Heart left ventricle (tissue), 16 donors: ENCODE measurements around the gene MSI2. TPM values are rescaled to one million over a fixed set of nuclear protein-coding genes. Genes with fewer than 3 reads are reported as not detected.

Source experiments
- ATAC-seq, 4 donors: fragments of 200-7000 bp; cut with Tn5 transposase; one replicate each; pipeline ENCODE4 v1.9.1; 2020 to 2022; ENCODE audit warnings: moderate library complexity in 4 of 4, mild to moderate bottlenecking in 3 of 4, moderate number of reproducible peaks in 1 of 4
- DNase-seq, 5 donors: peaks; one replicate each; pipeline ENCODE4 v3.0.0-alpha.2; 2020
- H3K27ac ChIP-seq, 12 donors: fragments of 200-600 bp; sonication (generic) in 4 of 12; one replicate each; pipeline versions ENCODE4 v1.5.0 to v1.8.0; 2016 to 2022; ENCODE audit warnings: mild to moderate bottlenecking in 2 of 12
- H3K27me3 ChIP-seq, 9 donors: fragments of 200-600 bp; sonication (generic) in 2 of 9; one replicate each; pipeline versions ENCODE4 v1.5.1 to v1.8.0; 2016 to 2022; ENCODE audit warnings: mild to moderate bottlenecking in 3 of 9
- H3K36me3 ChIP-seq, 9 donors: fragments of 200-600 bp; sonication (generic) in 2 of 9; one replicate each; pipeline versions ENCODE4 v1.5.0 to v1.8.0; 2018 to 2022; ENCODE audit warnings: mild to moderate bottlenecking in 2 of 9
- H3K4me1 ChIP-seq, 12 donors: fragments of 200-600 bp; sonication (generic) in 4 of 12; one replicate each; pipeline versions ENCODE4 v1.5.0 to v1.8.0; 2016 to 2022; ENCODE audit warnings: mild to moderate bottlenecking in 3 of 12
- H3K4me3 ChIP-seq, 12 donors: fragments of 200-600 bp; sonication (generic) in 4 of 12; one replicate each; pipeline versions ENCODE4 v1.5.0 to v1.8.0; 2017 to 2022; ENCODE audit warnings: mild to moderate bottlenecking in 9 of 12, moderate library complexity in 4 of 12
- H3K9me3 ChIP-seq, 12 donors: fragments of 200-600 bp; sonication (generic) in 4 of 12; one replicate each; pipeline versions ENCODE4 v1.5.0 to v1.8.0; 2016 to 2022; ENCODE audit warnings: mild to moderate bottlenecking in 1 of 12
- POLR2A ChIP-seq, 2 donors: fragments of 450-650 bp; IDR thresholded peaks; one replicate each; pipeline ENCODE4 v1.6.1; 2017; ENCODE audit warnings: antibody characterized with exemption in 2 of 2, mild to moderate bottlenecking in 2 of 2, moderate library complexity in 2 of 2
- WGBS, 4 donors: extraction: QIAGEN DNeasy Blood & Tissue Kit in 2 of 4; methylation state at CpG; one replicate each; pipeline versions ENCODE4 v1.1.5 to v1.1.7; 2013 to 2018; 5-methylcytosine and 5-hydroxymethylcytosine counted together
- intact Hi-C, 10 donors: fragments of 100-400 bp; cut with DNase I; formaldehyde crosslinking; loops; one replicate each; pipeline versions ENCODE4 v1.11.1 to v1.14.2; 2022
- polyA plus RNA-seq, 2 donors: library from polyadenylated mRNA; stranded (reverse); fragments of 200-250 nt; gene quantifications; one replicate each; pipeline ENCODE4 v1.2.3, GENCODE V29; 2013
- total RNA-seq, 9 donors: library from RNA; depleted of rRNA in 2 of 9; stranded (reverse); fragments of >200 nt in 2 of 9; fragmentation: NEBNext Ultra II Directional in 3 of 9; extraction: Animal tissue kit (Norgen Biotek cat#: 25700) in 3 of 9; gene quantifications; one replicate each; pipeline versions ENCODE4 v1.1.0 to v1.2.4, GENCODE V29; 2016 to 2023
- TF ChIP-seq, protein P1 (sequence below), 12 donors: fragments of 200-600 bp; sonication (generic) in 4 of 12; IDR thresholded peaks; one replicate each; pipeline versions ENCODE4 v1.5.0 to v1.8.0; 2018 to 2022; ENCODE audit warnings: antibody characterized with exemption in 12 of 12, mild to moderate bottlenecking in 5 of 12
- donor health status: ischemic (EF 13 %, LVEDD 7.1; RV severe dilation, severe dysfunction).
- donor health status: healthy with polysubstance abuse.
- donor health status: DM: no; HTN: yes; CAD: no.
- donor health status: DM: no; HTN: no; CAD: no.
- donor health status: ischemic (EF 25% LVEDD 6.9; RV normal size, moderate dysfunction).
- donor health status: ischemic (EF 25% LVEDD 5.7; RV mildly dilated, moderate dysfunction).
- donor health status: healthy.
- donor health status: DM: yes; HTN: yes; CAD: no.
- donor health status: ischemic (EF 35%, LVEDD 5.7; RV mildly dilated, moderate dysfunction).
- donor health status: nonischemic (EF 11% LVEDD 7.7; RV severe dilation, severe dysfunction).
- donor health status: DM: yes; HTN: yes; CAD: no.
- donor health status: PGD.
- donor health status: ischemic (EF 29% LVEDD 5.4; RV normal size, mild dysfunction).
- donor health status: nonischemic (EF 23%, LVEDD 6.1; RV moderate dilation, normal function).

Gene MSI2
- total and polyA plus RNA-seq, 11 donors: 35.9 to 120 (median 104) TPM

GRCh38 chr17:57633236-57633635, 376.9 kb downstream of the MSI2 start:
- no peaks in the 10 kb centered on the region for H3K27me3 ChIP-seq
- H3K36me3 ChIP-seq: peaks cover 0 to 22% (median 0%) of the 10 kb centered on the region in 9 donors
- no peaks in the 10 kb centered on the region for H3K4me1 ChIP-seq
- H3K9me3 ChIP-seq: no peaks in the 10 kb centered on the region
- intact Hi-C loops: no loop called here
- DNase-seq: no peak
- no peak overlapping the region for H3K27ac ChIP-seq
- TF ChIP-seq, protein P1, sequence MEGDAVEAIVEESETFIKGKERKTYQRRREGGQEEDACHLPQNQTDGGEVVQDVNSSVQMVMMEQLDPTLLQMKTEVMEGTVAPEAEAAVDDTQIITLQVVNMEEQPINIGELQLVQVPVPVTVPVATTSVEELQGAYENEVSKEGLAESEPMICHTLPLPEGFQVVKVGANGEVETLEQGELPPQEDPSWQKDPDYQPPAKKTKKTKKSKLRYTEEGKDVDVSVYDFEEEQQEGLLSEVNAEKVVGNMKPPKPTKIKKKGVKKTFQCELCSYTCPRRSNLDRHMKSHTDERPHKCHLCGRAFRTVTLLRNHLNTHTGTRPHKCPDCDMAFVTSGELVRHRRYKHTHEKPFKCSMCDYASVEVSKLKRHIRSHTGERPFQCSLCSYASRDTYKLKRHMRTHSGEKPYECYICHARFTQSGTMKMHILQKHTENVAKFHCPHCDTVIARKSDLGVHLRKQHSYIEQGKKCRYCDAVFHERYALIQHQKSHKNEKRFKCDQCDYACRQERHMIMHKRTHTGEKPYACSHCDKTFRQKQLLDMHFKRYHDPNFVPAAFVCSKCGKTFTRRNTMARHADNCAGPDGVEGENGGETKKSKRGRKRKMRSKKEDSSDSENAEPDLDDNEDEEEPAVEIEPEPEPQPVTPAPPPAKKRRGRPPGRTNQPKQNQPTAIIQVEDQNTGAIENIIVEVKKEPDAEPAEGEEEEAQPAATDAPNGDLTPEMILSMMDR (IDR thresholded peaks at IDR 0.05): no peak
- TF ChIP-seq POLR2A (IDR thresholded peaks at IDR 0.05): no peak
- H3K4me3 ChIP-seq: no peak overlapping the region
- ATAC-seq: no peak
- 87 to 98% (median 94%) methylated on average over 14 of the region's 14 CpGs for WGBS, 4 donors

- ATAC-seq (no peak), DNase-seq (no peak)
- no peaks in the 10 kb centered on the region for H3K27me3 ChIP-seq
- no peaks in the 10 kb centered on the region for H3K4me1 ChIP-seq
- H3K36me3 ChIP-seq: peaks cover 0 to 12% (median 3%) of the 10 kb centered on the region in 9 donors
- H3K9me3 ChIP-seq: no peaks in the 10 kb centered on the region
- H3K27ac ChIP-seq: no peak overlapping the region
- TF ChIP-seq POLR2A (IDR thresholded peaks at IDR 0.05): no peak
- TF ChIP-seq, protein P1 (IDR thresholded peaks at IDR 0.05): no peak
- H3K4me3 ChIP-seq: no peak overlapping the region
- intact Hi-C loops: no loop called here
- 90 to 97% (median 92%) methylated on average over 4 of the region's 4 CpGs for WGBS, 4 donors
Observed at GRCh38 chr17:57634713-57635465, 378.6 kb downstream of the MSI2 start.

DNA sequence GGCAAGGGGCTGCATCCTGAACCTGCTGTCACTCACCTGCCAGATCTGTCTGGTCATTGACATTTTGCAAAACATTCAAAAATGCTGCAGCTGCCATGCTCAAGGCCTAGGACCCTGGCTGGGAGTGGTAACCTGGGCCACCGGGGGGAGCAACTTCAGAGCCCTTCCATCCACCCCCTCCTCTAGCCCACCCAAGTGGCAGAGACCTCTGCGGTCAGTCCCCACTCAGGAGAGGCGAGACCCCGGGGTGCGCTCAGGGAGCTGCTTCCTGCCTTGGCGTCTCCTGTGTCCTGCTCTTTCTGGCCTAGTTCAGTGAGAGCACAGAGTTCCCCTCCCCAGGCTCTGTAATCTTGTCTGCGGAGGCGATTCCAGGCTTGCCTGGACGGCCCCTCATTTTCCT, 380.0 kb downstream of the MSI2 start:
- Histone ChIP-seq H3K27me3 (no peaks in the 10 kb centered on the region), H3K4me1 (no peaks in the 10 kb centered on the region), H3K36me3 (peaks cover 0 to 10% (median 3%) of the 10 kb centered on the region in 9 donors), H3K27ac (no peak overlapping the region), H3K4me3 (no peak overlapping the region), H3K9me3 (no peaks in the 10 kb centered on the region)
- ATAC-seq (no peak), DNase-seq (peak in 1 of 5 donors; percentile 1)
- intact Hi-C loops: no loop called here
- WGBS, 4 donors: 80 to 88% (median 83%) methylated on average over 9 of the region's 9 CpGs
- no peak for TF ChIP-seq POLR2A (IDR thresholded peaks at IDR 0.05)
- TF ChIP-seq, protein P1 (IDR thresholded peaks at IDR 0.05): no peak

DNA sequence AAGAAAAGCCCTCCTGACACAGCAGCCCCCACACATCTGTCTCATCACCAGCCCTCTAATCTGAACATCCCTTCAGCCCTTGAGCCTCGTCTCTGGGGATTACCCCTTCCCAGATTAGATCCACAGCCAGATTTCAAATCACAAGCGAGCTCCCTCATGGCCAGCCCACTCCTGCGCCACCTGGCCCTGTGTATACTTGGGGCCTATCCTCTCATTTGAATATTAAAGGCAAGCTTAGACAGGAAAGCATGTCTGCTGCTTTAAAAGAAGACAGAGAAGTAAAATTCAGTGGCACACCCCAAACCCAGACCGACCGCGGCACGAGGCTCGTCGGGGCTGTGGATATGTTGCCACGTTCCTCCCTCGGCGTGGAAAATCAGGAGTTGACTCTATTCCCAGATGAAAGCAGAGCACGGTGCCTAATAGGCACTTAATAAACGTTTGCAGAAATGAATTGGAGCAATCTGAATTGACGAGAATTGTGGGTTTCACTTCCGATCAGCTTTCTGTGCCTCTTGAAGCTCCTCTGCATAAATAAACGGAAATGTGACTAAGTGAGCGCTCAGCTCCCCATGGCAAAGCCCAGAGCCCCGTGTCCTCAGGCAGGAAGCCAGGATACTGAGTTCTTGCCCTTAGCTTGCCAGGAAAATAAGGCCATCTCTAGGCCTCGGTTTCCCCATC, 380.8 kb downstream of the MSI2 start:
- intact Hi-C loops: no loop called here
- H3K27me3 ChIP-seq: no peaks in the 10 kb centered on the region
- H3K4me1 ChIP-seq: no peaks in the 10 kb centered on the region
- no peak overlapping the region for H3K27ac ChIP-seq
- no peak overlapping the region for H3K4me3 ChIP-seq
- DNase-seq: no peak
- peak in 1 of 4 donors; percentile 27 for ATAC-seq
- TF ChIP-seq, protein P1 (IDR thresholded peaks at IDR 0.05): no peak
- no peak for TF ChIP-seq POLR2A (IDR thresholded peaks at IDR 0.05)
- 87 to 93% (median 92%) methylated on average over 19 to 20 of the region's 20 CpGs for WGBS, 4 donors
- H3K36me3 ChIP-seq: peaks cover 0 to 9% (median 3%) of the 10 kb centered on the region in 9 donors
- H3K9me3 ChIP-seq: no peaks in the 10 kb centered on the region
